HK-2 (cell line): ENCODE results near the gene CALU.

Experiments
- DNase-seq: peaks from one replicate; pipeline ENCODE4 v3.0.0-alpha.2; 2018; ENCODE audit not compliant: unreplicated experiment

The CALU gene

GRCh38 chr7:128724743-128725142 lies 14.4 kb upstream of the CALU start:
- no peak for DNase-seq

- no peak for DNase-seq
These were observed 13.6 kb upstream of the CALU start for GRCh38 chr7:128725531-128725930.

- DNase-seq = no peak
These were observed 13.0 kb upstream of the CALU start for GRCh38 chr7:128726059-128726736.

- no peak for DNase-seq
These were observed 12.5 kb upstream of the CALU start for GRCh38 chr7:128726737-128727072.

- DNase-seq = no peak
These were observed 11.9 kb upstream of the CALU start for GRCh38 chr7:128727239-128727638.

GRCh38 chr7:128728598-128728997 lies 10.6 kb upstream of the CALU start:
- no peak for DNase-seq

GRCh38 chr7:128729494-128729893 lies 9.7 kb upstream of the CALU start:
- no peak for DNase-seq

GRCh38 chr7:128731184-128731583 lies 8.0 kb upstream of the CALU start:
- DNase-seq = no peak

GRCh38 chr7:128732521-128733277 lies 6.5 kb upstream of the CALU start:
- no peak for DNase-seq

- no peak for DNase-seq
These were observed 5.9 kb upstream of the CALU start for GRCh38 chr7:128733278-128733645.

GRCh38 chr7:128734890-128735289 lies 4.3 kb upstream of the CALU start:
- no peak for DNase-seq

GRCh38 chr7:128735436-128735835 lies 3.7 kb upstream of the CALU start:
- DNase-seq = no peak

- DNase-seq = no peak
These were observed 1.7 kb upstream of the CALU start for GRCh38 chr7:128737441-128737840.

GRCh38 chr7:128737867-128738385 lies 1.2 kb upstream of the CALU start:
- peak; percentile 21 for DNase-seq

- no peak for DNase-seq
These were observed 550 bp upstream of the CALU start for GRCh38 chr7:128738570-128739047.

- no peak for DNase-seq
These were observed 977 bp downstream of the CALU start for GRCh38 chr7:128739990-128740682.

GRCh38 chr7:128740996-128741395 lies 1.8 kb downstream of the CALU start:
- no peak for DNase-seq

- DNase-seq = no peak
These were observed 2.3 kb downstream of the CALU start for GRCh38 chr7:128741491-128741890.

GRCh38 chr7:128742206-128742605 lies 3.0 kb downstream of the CALU start:
- DNase-seq = no peak

- no peak for DNase-seq
These were observed 4.1 kb downstream of the CALU start for GRCh38 chr7:128743112-128743772.

GRCh38 chr7:128744366-128744905 lies 5.3 kb downstream of the CALU start:
- DNase-seq = no peak

GRCh38 chr7:128745706-128746105 lies 6.5 kb downstream of the CALU start:
- DNase-seq = no peak
